Stimulated activated CD4-positive, alpha-beta T cell treated with anti-CD3 and anti-CD28 coated beads, Interleukin-4, amount 100 ng/mL, for 24 hours (primary cell): ENCODE data around the gene MT1X.
"Not testable (repeated sequence)": the region's sequence is repeated elsewhere in the genome, so short reads cannot be mapped to it uniquely, and the experiment has no call there.

ENCODE experiments used
- DNase-seq: peaks from one replicate; pipeline ENCODE4 v3.0.0-alpha.2; 2020

Gene MT1X

DNA sequence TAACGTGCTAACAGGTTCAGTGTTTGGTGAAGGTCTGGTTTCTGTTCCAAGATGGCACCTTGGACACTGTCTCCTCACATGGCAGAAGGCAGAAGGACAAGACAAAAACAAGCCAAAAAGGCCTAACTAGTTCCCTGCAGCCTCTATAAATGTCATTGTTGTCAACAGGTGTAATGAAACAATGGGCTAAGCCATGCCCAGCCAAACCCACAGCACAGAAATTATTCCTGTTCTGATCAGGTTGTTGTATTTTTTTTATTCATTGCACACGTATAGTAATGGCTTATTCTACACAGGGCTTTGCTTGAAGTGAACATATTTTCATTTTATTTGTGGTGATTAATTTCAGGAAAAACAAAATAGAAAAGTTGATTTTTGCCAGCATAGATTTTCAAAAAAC, 31.5 kb downstream of the MT1X start:
- no peak for DNase-seq

- no peak for DNase-seq
Observed at GRCh38 chr16:56715126-56715525, 32.9 kb downstream of the MT1X start.

DNA sequence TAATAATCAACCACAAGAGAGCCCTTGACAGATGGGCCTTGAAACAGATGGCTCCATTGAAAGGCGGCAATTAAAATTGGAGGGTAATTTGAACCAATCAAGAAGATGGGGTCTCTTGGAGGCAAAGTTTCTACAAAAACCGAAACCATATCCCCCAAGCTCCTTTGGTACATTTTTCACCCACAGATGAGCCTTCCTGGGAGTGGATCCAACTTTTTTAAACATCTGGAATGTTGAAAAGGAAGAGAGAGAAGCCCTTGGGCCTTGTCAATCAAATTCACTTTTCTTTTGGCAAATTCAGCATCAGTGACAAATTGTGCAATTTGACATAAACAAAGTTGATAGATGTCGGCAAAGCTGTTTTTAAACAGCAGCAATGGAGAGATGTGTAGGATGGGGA, 34.5 kb downstream of the MT1X start:
- no peak for DNase-seq

GRCh38 chr16:56717532-56717931, 35.3 kb downstream of the MT1X start:
- DNase-seq: not testable (repeated sequence)

DNA sequence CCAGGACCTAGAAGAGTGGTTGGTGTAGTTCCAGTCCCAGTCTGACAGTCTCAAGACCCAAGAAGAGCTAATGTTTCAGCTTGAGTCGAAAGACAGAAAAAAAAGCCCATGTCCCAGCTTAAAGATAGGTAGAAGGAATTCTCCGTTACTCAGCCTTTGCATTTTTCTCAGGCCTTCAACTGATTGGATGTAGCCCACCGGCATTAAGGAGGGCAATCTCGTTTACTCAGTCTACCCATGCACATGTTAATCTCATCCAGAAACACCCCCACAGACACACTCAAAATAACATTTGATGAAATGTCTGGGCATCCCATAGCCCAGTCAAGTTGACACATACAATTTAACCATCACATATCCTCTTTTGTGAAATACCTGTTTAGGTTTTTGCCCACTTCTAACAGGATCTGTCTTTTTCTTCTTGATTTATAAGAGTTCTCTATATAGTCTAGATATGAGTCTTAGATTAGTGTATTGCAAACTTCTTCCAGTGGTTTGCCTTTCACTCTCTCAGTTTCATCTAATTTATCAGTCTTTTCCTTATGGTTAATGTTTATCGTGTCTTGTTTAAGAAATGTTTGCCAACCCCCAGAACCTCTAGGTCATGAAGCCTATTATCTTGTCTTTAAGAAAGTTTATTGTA, 40.1 kb downstream of the MT1X start:
- no peak for DNase-seq

- DNase-seq: no peak
Observed at GRCh38 chr16:56724191-56724590, 41.9 kb downstream of the MT1X start.

GRCh38 chr16:56726283-56726682, 44.0 kb downstream of the MT1X start:
- DNase-seq: no peak

DNA sequence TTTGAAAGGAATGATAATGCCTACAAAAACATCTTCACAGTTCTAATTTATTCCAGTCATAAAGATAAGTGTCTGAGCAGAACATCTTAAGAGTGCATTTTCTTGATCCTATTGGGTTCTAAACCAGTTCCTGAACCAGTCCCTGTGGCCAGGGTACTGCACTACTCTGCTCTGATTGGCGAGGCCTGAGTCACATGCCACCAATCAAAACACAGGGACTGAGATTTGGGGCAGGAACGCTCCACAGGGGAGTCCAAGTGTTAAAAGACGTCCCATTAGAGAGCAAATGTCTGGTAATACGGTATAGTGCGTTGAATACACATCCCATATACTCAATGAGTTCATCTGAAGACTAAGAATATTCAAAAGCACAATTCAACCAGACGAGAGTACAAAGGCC, 44.7 kb downstream of the MT1X start:
- no peak for DNase-seq

DNA sequence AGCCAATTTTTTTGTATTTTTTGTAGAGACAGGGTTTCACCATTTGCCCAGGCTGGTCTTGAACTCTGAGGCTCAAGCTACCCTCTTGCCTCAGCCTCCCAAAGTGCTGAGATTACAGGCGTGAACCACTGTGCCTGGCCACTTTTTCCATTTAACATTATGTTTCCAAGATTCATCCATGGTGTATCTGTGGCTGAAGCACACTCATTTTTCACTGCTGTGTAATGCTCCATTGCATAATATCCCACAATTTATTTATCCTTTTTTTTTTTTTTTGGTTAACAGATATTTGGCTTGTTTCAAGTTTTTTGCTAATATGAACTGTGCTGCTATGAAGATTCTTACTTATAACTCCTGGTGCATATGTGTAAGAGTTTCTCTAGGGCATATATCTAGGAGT, 45.8 kb downstream of the MT1X start:
- DNase-seq: no peak

GRCh38 chr16:56728980-56729734, 46.9 kb downstream of the MT1X start:
- no peak for DNase-seq

DNA sequence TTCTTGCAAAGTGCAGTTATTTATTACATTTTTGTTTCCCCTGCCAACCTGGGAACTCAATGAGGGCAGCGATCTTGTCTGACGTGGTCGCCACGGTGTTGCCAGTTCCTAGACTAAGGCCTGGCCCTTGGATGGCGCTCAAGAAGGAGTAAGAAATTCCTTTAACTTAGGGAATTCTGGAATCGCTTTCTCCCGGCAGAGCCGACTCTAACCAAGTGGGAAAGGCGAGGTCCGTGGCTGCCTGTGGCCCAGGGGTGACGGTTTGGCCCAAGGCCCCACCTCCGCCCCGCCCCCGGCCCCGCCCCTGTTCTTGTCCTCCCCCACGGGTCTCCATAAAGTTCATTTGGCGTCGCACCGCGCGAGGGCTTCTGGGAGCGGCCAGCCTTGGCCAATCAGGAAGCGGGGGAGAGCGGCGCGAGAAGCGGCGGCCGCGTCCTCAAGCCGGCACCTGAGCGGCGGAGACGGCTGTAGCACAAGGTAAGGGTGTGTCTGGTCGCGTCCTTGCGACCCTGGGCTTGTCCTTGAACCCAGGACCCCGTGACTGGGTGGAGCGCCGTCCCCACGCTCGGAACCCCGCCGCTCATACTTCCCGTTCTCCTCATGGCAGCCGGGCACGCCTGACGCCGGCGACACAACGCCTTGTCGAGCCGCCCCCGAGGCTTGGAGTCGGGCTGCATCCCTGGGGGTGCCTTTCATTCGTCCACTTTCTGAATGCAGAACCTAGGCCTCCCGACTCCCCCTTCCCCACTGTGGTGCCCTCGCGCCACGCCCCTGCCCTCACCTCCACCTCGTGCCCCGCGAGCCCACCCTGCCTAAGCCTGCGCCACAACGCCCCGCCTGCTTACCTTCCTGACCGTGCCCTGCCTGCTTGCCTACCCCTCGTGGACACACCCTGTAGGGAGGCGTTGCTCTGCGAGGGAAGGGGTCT, 47.7 kb downstream of the MT1X start, which contains the start of gene NUP93:
Gene NUP93, plus strand, starts transcription at position 395 of the 928 bp plus-strand sequence. CDS start 18,119 bp downstream, outside the sequence.
- DNase-seq: peak; percentile 91

DNA sequence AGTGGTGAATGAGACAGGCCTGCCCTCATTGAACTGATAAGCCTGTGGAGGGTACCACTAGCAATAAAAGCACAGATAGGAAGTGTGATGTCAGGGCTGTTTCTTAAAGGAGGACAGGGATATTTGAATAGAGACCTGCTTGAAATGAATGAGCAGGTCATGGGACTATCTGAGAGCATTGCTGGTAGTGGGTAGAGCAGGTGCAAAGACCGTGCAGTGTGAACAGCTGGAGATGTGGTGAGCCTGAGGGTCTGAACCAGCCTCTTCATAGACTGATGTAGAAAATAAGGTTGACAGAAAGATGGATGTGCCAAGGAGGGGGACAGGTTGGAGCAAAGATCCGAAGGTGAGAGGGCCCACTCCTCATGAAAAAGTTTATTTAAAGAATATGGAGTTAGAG, 50.1 kb downstream of the MT1X start:
- DNase-seq: no peak

GRCh38 chr16:56732832-56733231, 50.6 kb downstream of the MT1X start:
- peak; percentile 51 for DNase-seq
